Mesodermal cell (in vitro differentiated cells): ENCODE measurements around the gene IL36B.

Source experiments
- H3K27ac ChIP-seq: 2 replicates; pipeline ENCODE4 v1.7.0; 2013; ENCODE audit warnings: mild to moderate bottlenecking, low read depth, low read length, moderate library complexity; ENCODE audit not compliant: severe bottlenecking
- H3K36me3 ChIP-seq: 2 replicates; pipeline ENCODE4 v1.7.1; 2013; ENCODE audit warnings: mild to moderate bottlenecking, low read length, moderate library complexity; ENCODE audit not compliant: control insufficient read depth, insufficient read depth
- H3K4me1 ChIP-seq: one replicate; pipeline ENCODE4 v1.7.1; 2013; ENCODE audit warnings: mild to moderate bottlenecking, low read length; ENCODE audit not compliant: insufficient read depth, control insufficient read depth, poor library complexity, severe bottlenecking
- H3K4me3 ChIP-seq: 2 replicates; pipeline ENCODE4 v1.7.0; 2013; ENCODE audit warnings: low read length, control low read depth, mild to moderate bottlenecking; ENCODE audit not compliant: insufficient read depth, poor library complexity, severe bottlenecking; ENCODE audit errors: extremely low read depth
- H3K9me3 ChIP-seq: 2 replicates; pipeline ENCODE4 v1.7.1; 2013; ENCODE audit warnings: mild to moderate bottlenecking, low read length, moderate library complexity; ENCODE audit not compliant: control insufficient read depth
- WGBS, 2 experiments: methylation state at CpG; one replicate each; pipeline ENCODE4 v1.1.5; 2013; ENCODE audit warnings: missing lambda C conversion rate in 2 of 2; ENCODE audit not compliant: insufficient coverage in 2 of 2; 5-methylcytosine and 5-hydroxymethylcytosine counted together

Gene IL36B

DNA sequence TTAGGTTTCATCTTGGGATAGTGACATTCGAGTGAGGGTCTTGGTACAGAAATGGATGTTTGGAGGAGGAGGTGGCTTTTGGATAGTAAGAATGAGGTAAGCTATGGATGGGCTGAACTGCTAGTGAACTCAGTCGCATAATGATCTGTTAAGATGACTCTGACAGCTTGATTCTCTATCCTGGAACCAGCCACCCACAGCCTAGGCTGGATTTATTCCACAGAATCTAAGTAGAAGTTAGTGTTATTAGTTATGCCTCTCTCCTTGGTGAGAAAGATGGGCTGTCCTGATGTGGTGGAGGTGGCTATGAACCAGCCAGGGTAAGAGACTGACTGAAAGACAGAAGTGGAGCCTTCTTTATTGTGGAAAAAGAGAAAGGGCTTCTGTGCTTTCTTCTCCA is 25.0 kb downstream of the IL36B start:
- Histone ChIP-seq H3K36me3 (no peaks in the 10 kb centered on the region), H3K9me3 (no peaks in the 10 kb centered on the region), H3K4me1 (no peaks in the 10 kb centered on the region), H3K4me3 (no peak overlapping the region), H3K27ac (no peak overlapping the region)
- WGBS, 2 experiments: 75 to 78% methylated on average over 1 to 2 of the region's 2 CpGs

DNA sequence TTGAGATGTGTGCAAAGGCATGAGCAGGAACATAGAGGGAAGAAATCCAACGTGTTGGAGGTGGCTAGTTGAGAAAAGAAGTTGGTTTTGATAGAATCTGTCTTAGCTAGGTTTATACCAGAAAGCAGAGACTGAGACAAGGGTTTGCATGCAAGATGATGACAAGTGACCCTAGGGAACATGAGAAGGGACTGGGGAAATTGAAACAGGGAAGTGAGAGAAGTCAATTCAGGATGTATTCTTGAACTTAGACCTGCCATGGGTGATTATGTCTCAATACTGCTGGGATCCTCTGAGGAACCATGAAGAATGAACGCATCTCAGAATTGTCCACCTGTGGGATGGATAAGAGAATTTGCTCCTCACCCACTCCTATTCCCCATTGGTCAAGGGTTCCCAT is 26.9 kb downstream of the IL36B start:
- H3K4me1 ChIP-seq: no peaks in the 10 kb centered on the region
- no peaks in the 10 kb centered on the region for H3K9me3 ChIP-seq
- WGBS, 2 experiments: 36 to 55% methylated on average over 1 to 2 of the region's 2 CpGs
- H3K4me3 ChIP-seq: no peak overlapping the region
- no peak overlapping the region for H3K27ac ChIP-seq
- H3K36me3 ChIP-seq: no peaks in the 10 kb centered on the region

DNA sequence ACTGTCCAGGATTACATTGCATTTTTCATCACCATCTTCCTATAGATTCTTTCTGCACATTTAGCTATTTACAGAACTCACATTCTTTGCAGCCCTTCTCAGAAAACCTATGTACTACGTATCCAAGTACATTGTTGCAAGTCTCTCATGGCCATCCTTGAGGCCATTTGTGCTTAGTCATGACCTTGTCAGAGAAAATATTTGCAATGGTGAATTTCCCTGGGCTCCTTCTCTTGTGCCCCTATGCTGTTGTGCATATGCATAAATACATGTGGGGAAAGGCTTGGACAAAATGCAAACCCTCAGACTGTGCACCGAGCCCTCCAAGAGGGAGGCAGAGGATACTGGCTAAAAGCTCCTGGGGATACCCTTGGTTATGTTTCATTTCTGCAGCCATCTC is 27.9 kb downstream of the IL36B start:
- H3K27ac ChIP-seq: no peak overlapping the region
- H3K36me3 ChIP-seq: no peaks in the 10 kb centered on the region
- 100% methylated on average over 1 to 2 of the region's 2 CpGs for WGBS, 2 experiments
- H3K4me1 ChIP-seq: no peaks in the 10 kb centered on the region
- no peaks in the 10 kb centered on the region for H3K9me3 ChIP-seq
- no peak overlapping the region for H3K4me3 ChIP-seq

DNA sequence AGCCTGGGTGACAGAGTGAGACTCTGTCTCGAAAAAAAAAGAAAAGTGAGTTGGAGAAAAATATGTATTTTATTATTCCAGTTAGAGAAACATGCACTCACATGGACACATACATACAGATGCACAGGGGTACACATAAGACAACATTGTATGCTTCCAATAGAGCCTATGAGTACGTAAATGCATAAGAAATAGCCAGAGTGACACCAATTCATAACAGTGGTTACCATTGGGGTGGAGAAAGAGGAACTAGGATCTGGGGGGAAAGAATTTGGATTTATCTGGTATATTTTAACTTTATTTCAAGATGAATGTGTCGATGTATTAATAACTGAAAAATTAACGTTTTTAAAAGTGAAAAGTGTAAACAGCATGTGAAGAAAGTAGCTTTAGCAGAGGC is 31.4 kb downstream of the IL36B start:
- Histone ChIP-seq H3K36me3 (no peaks in the 10 kb centered on the region), H3K27ac (no peak overlapping the region), H3K9me3 (no peaks in the 10 kb centered on the region), H3K4me1 (no peaks in the 10 kb centered on the region), H3K4me3 (no peak overlapping the region)
- 42 to 56% methylated on average over 2 of the region's 4 CpGs for WGBS, 2 experiments

DNA sequence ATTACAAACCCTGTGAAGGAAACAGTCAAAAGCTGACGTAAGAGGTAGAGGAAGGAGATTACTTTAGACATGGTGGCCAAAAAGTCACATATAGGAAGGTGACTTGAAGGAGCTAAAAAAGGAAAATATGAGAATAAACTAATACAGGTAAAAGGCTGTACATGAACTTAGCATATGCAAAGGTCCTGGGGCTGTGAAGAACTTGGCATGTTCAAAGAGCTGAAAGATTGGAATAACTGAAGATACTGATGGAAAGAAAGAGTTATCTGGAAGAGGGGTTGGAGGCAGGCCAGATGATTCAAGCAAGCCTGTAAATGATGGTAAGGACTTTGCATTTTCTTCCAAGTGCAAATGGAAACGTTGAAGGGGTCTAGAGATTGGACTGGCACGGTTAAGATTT is 34.2 kb downstream of the IL36B start:
- 62 to 76% methylated on average over 3 of the region's 3 CpGs for WGBS, 2 experiments
- Histone ChIP-seq H3K27ac (no peak overlapping the region), H3K4me3 (no peak overlapping the region), H3K4me1 (no peaks in the 10 kb centered on the region), H3K36me3 (no peaks in the 10 kb centered on the region), H3K9me3 (no peaks in the 10 kb centered on the region)

DNA sequence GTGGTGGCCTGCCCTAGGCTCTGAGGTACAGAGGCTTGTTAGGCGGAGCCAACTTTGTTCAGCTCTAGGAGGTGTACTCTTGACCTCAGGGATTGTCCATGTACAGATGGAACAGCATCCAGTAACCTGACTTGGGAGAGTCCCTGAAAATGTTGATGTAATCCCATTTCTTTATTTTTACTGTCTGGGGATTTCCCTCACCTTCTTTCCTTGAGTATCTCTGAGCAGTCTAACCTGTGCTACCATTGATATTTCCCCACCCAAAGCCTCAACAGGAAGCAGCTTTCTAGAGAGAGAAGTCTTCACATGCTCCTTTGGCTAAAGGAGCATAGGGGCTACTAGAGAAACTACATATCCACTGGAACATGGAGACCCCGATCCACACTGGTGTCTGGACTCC is 37.0 kb downstream of the IL36B start:
- no peak overlapping the region for H3K4me3 ChIP-seq
- H3K27ac ChIP-seq: no peak overlapping the region
- H3K9me3 ChIP-seq: no peaks in the 10 kb centered on the region
- no peaks in the 10 kb centered on the region for H3K36me3 ChIP-seq
- 76% methylated on average over 2 of the region's 2 CpGs for WGBS, 2 experiments
- H3K4me1 ChIP-seq: no peaks in the 10 kb centered on the region

DNA sequence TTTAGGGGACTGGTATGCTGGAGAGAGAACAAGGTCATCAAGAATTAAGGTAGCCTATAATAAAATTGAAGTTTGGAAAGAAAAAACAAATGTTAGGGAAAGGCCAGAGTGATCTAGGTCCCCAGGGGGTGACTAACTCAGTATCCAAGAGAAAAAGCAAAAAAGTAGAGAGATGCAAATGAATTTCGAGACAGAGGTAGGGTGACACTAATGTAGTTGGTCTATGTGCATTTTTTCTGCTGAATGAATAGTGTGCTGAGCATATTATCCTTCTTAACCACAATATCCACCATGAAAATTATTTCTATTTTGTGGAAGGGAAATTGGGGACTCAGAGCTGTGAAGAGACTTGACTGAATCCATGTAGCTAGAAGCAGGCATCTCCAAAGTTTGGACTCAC is 37.6 kb downstream of the IL36B start:
- Histone ChIP-seq H3K4me1 (no peaks in the 10 kb centered on the region), H3K27ac (no peak overlapping the region)
- no CpG with 5 or more reads among the region's 1 CpG for WGBS, 2 experiments

DNA sequence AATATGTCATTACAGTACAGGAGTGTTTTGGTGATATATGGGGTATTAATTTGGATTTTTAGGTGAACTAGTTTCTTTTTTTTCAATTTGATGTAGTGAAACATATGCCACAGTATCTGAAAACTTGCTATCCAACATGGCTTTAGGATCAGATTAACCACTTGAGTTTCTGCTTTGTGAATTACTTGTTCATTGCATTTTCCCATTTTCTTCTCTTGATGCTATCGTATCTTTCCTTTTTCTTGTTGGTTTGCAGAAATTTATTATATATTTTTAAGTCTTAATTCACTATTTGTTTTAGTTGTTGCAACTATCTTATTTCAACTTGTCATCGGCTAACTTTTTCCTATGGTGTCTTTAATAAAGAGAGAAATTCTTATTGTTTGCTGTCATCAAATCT is 38.6 kb downstream of the IL36B start:
- H3K9me3 ChIP-seq: no peaks in the 10 kb centered on the region
- H3K36me3 ChIP-seq: no peaks in the 10 kb centered on the region
- WGBS, 2 experiments: no CpG with 5 or more reads among the region's 2 CpGs
- no peak overlapping the region for H3K27ac ChIP-seq
- no peak overlapping the region for H3K4me3 ChIP-seq
- peaks cover 3% of the 10 kb centered on the region for H3K4me1 ChIP-seq

More for the DNA sequence above, 37.6 kb downstream of the IL36B start:
- Histone ChIP-seq H3K36me3 (no peaks in the 10 kb centered on the region), H3K9me3 (no peaks in the 10 kb centered on the region), H3K4me3 (no peak overlapping the region)

DNA sequence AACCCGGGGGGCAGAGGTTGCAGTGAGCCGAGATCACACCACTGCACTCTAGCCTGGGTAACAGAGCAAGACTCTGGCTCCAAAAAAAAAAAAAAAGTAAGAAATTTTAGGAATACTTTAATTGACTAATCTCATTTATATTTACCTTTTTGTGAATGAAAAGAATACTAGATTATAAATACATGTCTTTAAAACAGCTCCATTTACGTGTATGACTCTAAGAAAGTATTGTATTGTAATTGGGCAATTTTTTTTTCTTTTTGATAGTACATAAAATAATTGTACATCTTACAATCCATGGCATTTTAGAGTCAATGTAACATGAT is 39.4 kb downstream of the IL36B start:
- Histone ChIP-seq H3K36me3 (no peaks in the 10 kb centered on the region), H3K27ac (no peak overlapping the region), H3K9me3 (no peaks in the 10 kb centered on the region), H3K4me3 (no peak overlapping the region), H3K4me1 (peaks cover 3% of the 10 kb centered on the region)
- WGBS, 2 experiments: no CpG with 5 or more reads among the region's 3 CpGs

DNA sequence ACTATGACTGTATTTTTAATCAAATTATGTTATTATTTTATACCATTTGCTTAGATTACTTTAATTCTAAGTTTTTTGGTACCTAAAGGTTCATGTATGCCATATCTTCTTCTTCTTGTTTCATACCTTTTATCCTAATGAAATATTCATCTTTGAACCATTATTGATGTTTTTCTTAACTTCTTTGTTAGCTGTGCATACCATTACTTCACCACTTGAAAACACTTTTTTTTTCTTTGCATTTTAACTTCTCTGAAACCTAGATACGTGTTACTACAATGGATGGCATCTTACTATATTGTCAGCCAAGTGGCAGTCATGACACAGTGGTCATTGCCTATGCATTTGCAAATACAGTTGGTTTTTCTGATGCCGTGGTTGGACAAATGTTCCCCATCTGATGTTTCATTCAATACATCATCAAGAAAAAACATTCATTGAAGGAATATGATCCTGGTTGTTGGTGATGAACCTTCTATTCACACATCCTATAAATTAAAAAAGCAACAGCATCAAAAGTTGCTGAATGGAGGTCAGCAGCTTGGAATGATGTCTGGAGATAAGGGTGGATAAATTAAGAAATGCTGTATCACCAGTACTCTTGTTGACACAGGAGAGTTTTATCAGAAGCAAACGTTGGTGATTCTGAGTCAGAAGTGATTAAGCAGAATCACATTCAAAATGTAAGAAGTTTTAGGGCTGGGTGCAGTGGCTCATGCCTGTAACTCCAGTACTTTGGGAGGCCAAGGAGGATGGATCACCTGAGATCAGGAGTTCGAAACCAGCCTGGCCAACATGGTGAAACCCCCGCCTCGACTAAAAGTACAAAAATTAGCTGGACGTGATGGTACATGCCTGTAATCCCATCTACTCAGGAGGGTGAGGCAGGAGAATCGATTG is 40.0 kb downstream of the IL36B start:
- Histone ChIP-seq H3K9me3 (no peaks in the 10 kb centered on the region), H3K36me3 (no peaks in the 10 kb centered on the region), H3K27ac (no peak overlapping the region), H3K4me3 (no peak overlapping the region), H3K4me1 (peaks cover 3% of the 10 kb centered on the region)
- 76 to 92% methylated on average over 6 of the region's 8 CpGs for WGBS, 2 experiments

DNA sequence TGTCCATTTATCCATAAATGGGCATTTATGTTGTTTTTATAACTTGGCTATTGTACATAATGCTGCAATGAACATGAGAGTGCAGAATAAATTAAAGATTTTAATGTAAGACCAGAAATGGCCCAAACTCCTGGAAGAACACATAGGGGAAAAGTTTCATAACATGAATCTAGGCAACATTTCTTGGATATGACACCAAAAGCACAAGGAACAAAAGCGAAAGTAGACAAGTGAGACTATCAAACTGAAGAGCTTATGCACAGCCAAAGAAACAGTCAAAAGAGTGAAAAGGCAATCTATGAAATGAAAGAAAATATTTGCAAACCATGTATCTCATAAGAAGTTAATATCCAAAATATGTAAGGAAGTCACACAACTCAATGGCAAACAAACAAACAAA is 41.6 kb downstream of the IL36B start:
- Histone ChIP-seq H3K27ac (no peak overlapping the region), H3K4me3 (no peak overlapping the region), H3K9me3 (no peaks in the 10 kb centered on the region), H3K36me3 (no peaks in the 10 kb centered on the region), H3K4me1 (peaks cover 3% of the 10 kb centered on the region)
- 100% methylated on average over 1 of the region's 1 CpG; no CpG with 5 or more reads in 1 of the 2 experiments for WGBS, 2 experiments
